ENCODE results near the gene ACAN. TPM values are rescaled to one million over a fixed set of nuclear protein-coding genes. Genes with fewer than 3 reads are reported as not detected.

The ACAN gene
- total RNA-seq, 4 donors from 2014 or later: 0.38 TPM; not detected in 3

- Histone ChIP-seq H3K9me3 (no peaks in the 10 kb centered on the region), H3K27me3 (peaks cover 0 to 14% of the 10 kb centered on the region in 2 donors), H3K4me3 (no peak overlapping the region)
Measured at GRCh38 chr15:88800738-88801137, 2.5 kb upstream of the ACAN start.

GRCh38 chr15:88802250-88802990, 816 bp upstream of the ACAN start:
- Histone ChIP-seq H3K27ac (no peak overlapping the region), H3K4me3 (peak overlapping the region in 2 of 4 donors; percentile 12 to 17), H3K36me3 (no peaks in the 10 kb centered on the region), H3K4me1 (no peaks in the 10 kb centered on the region), H3K9me3 (no peaks in the 10 kb centered on the region), H3K27me3 (peaks cover 0 to 14% of the 10 kb centered on the region in 2 donors)
- TF ChIP-seq POLR2A (IDR thresholded peaks at IDR 0.05): no peak
- TF ChIP-seq CTCF (IDR thresholded peaks at IDR 0.05): no peak
- no peak for DNase-seq

More at GRCh38 chr15:88800738-88801137, 2.5 kb upstream of the ACAN start:
- H3K27ac ChIP-seq: no peak overlapping the region
- DNase-seq: no peak
- no peaks in the 10 kb centered on the region for H3K36me3 ChIP-seq
- H3K4me1 ChIP-seq: no peaks in the 10 kb centered on the region
- TF ChIP-seq POLR2A (IDR thresholded peaks at IDR 0.05) (no peak), CTCF (IDR thresholded peaks at IDR 0.05) (no peak)

GRCh38 chr15:88802991-88803240, 320 bp upstream of the ACAN start:
- no peak for DNase-seq
- Histone ChIP-seq H3K9me3 (no peaks in the 10 kb centered on the region), H3K4me3 (peak overlapping the region in 2 of 4 donors; percentile 12 to 17), H3K36me3 (no peaks in the 10 kb centered on the region), H3K4me1 (no peaks in the 10 kb centered on the region), H3K27me3 (peaks cover 0 to 14% of the 10 kb centered on the region in 2 donors), H3K27ac (no peak overlapping the region)
- TF ChIP-seq CTCF (IDR thresholded peaks at IDR 0.05) (no peak), POLR2A (IDR thresholded peaks at IDR 0.05) (no peak)

- Histone ChIP-seq H3K27ac (no peak overlapping the region), H3K36me3 (no peaks in the 10 kb centered on the region), H3K9me3 (no peaks in the 10 kb centered on the region), H3K27me3 (peaks cover 0 to 14% of the 10 kb centered on the region in 2 donors), H3K4me1 (no peaks in the 10 kb centered on the region), H3K4me3 (no peak overlapping the region)
- no peak for DNase-seq
- no peak for TF ChIP-seq CTCF (IDR thresholded peaks at IDR 0.05)
- TF ChIP-seq POLR2A (IDR thresholded peaks at IDR 0.05): no peak
Measured at GRCh38 chr15:88803920-88804247, 648 bp downstream of the ACAN start.

- Histone ChIP-seq H3K27ac (no peak overlapping the region), H3K4me3 (no peak overlapping the region), H3K36me3 (no peaks in the 10 kb centered on the region), H3K9me3 (no peaks in the 10 kb centered on the region), H3K27me3 (peaks cover 0 to 14% of the 10 kb centered on the region in 2 donors), H3K4me1 (no peaks in the 10 kb centered on the region)
- TF ChIP-seq CTCF (IDR thresholded peaks at IDR 0.05): no peak
- no peak for TF ChIP-seq POLR2A (IDR thresholded peaks at IDR 0.05)
- no peak for DNase-seq
Measured at GRCh38 chr15:88804257-88804656, 1.0 kb downstream of the ACAN start.
